Spleen (tissue), 7 donors: ENCODE measurements around the gene SSBP3.

Source experiments
- POLR2A ChIP-seq, 3 donors: fragments of 450-650 bp; IDR thresholded peaks; one replicate each; pipeline ENCODE4 v1.5.1; 2017; ENCODE audit warnings: antibody characterized with exemption in 3 of 3, mild to moderate bottlenecking in 1 of 3
- POLR2AphosphoS5 ChIP-seq, 3 donors: sonication (generic); formaldehyde crosslinking; IDR thresholded peaks; one replicate each; pipeline ENCODE4 v1.5.1; 2017; ENCODE audit warnings: antibody characterized with exemption in 3 of 3
- TF ChIP-seq, protein P1 (sequence below), 11 experiments: fragments of 200-600 bp in 7 of 11; fragments of 450-650 bp in 4 of 11; sonication (generic) in 4 of 11; IDR thresholded peaks in 8 of 11; conservative IDR thresholded peaks in 3 of 11; 1 replicate in 7 of 11; 2 replicates in 4 of 11; pipeline versions ENCODE4 v1.4.0 to v1.8.0; 2016 to 2021; ENCODE audit warnings: antibody characterized with exemption in 11 of 11, inconsistent platforms in 4 of 11, mild to moderate bottlenecking in 1 of 11
- donor health status: DM: no; HTN: no; CAD: no; lungs with moderate emphysema.
- donor health status: DM: no; HTN: no; CAD: no.
- donor health status: DM: no; HTN: no; CAD: no.

DNA sequence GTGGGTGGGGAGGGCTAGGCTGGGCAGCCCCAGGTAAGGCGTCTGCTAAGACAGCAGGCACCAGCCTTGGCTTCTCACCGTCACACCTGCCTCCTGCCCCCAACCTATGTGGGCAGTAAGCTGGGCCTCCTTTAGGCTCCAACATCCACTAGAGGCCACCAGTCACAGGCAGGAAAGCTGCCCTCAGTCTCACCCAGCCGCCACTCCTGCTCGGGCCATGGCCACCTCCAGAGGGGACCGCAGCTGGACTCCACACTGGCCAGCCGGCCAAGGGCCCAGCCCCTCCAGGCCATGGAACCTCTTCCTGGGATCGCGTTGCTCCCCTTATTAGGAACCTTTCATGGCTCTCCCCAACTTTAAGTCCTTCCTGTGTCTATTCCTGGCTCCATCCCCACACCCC lies 131.7 kb downstream of the SSBP3 start:
- no peak for TF ChIP-seq POLR2A (IDR thresholded peaks at IDR 0.05)
- TF ChIP-seq, protein P1, sequence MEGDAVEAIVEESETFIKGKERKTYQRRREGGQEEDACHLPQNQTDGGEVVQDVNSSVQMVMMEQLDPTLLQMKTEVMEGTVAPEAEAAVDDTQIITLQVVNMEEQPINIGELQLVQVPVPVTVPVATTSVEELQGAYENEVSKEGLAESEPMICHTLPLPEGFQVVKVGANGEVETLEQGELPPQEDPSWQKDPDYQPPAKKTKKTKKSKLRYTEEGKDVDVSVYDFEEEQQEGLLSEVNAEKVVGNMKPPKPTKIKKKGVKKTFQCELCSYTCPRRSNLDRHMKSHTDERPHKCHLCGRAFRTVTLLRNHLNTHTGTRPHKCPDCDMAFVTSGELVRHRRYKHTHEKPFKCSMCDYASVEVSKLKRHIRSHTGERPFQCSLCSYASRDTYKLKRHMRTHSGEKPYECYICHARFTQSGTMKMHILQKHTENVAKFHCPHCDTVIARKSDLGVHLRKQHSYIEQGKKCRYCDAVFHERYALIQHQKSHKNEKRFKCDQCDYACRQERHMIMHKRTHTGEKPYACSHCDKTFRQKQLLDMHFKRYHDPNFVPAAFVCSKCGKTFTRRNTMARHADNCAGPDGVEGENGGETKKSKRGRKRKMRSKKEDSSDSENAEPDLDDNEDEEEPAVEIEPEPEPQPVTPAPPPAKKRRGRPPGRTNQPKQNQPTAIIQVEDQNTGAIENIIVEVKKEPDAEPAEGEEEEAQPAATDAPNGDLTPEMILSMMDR (IDR thresholded peaks at IDR 0.05 in 8 of 11, conservative IDR thresholded peaks at IDR 0.05 in 3 of 11) = no peak
- TF ChIP-seq POLR2AphosphoS5 (IDR thresholded peaks at IDR 0.05) = peak in 1 of 3 donors; percentile 30
